Measurements from ENCODE around the gene GDI1. TPM values are rescaled to one million over a fixed set of nuclear protein-coding genes. Genes with fewer than 3 reads are reported as not detected.
A peak's percentile ranks its signal among the peaks of the same experiment; 100 is the strongest.

GDI1 gene
- total RNA-seq, 3 donors from 2014 or later (not counting 1 experiment from before 2014, with no cell fraction given) = 138 to 174 (median 140) TPM

GRCh38 chrX:154401918-154402621 lies 34.9 kb upstream of the GDI1 start:
- Histone ChIP-seq H3K27ac (ENCODE audit: low read length) (no peak overlapping the region), H3K4me1 (ENCODE audit: control insufficient read depth, insufficient read depth, low read length) (peaks cover 20% of the 10 kb centered on the region), H3K27me3 (ENCODE audit: control insufficient read depth, insufficient read depth, low read length) (no peaks in the 10 kb centered on the region), H3K4me3 (ENCODE audit: low read length) (no peak overlapping the region), H3K36me3 (ENCODE audit: control insufficient read depth, insufficient read depth, low read length) (peaks cover 25% of the 10 kb centered on the region), H3K9me3 (ENCODE audit: control insufficient read depth, insufficient read depth, low read length) (no peaks in the 10 kb centered on the region)
- intact Hi-C loops (cut with micrococcal nuclease) = no loop called here
- 70% methylated on average over 2 of the region's 6 CpGs for WGBS (ENCODE audit: insufficient coverage)
- H3K36me3 Mint-ChIP-seq = no peaks in the 10 kb centered on the region
- H3K27me3 Mint-ChIP-seq (ENCODE audit: low read depth in 2 of 2) = peaks cover 0 to 8% of the 10 kb centered on the region in 2 donors
- DNase-seq (peak in 1 of 2 donors; percentile 5), ATAC-seq (no peak)
- no peaks in the 10 kb centered on the region for H3K9me3 Mint-ChIP-seq
- H3K27ac Mint-ChIP-seq = peak overlapping the region in 1 of 2 donors; percentile 26
- TF ChIP-seq CTCF (IDR thresholded peaks at IDR 0.05) = no peak
- H3K4me1 Mint-ChIP-seq = peaks cover 14 to 19% of the 10 kb centered on the region in 2 donors
- H3K4me3 Mint-ChIP-seq = no peak overlapping the region

- no peak for TF ChIP-seq CTCF (IDR thresholded peaks at IDR 0.05)
- Histone ChIP-seq H3K27ac (ENCODE audit: low read length) (no peak overlapping the region), H3K27me3 (ENCODE audit: control insufficient read depth, insufficient read depth, low read length) (no peaks in the 10 kb centered on the region), H3K9me3 (ENCODE audit: control insufficient read depth, insufficient read depth, low read length) (no peaks in the 10 kb centered on the region), H3K4me3 (ENCODE audit: low read length) (no peak overlapping the region), H3K36me3 (ENCODE audit: control insufficient read depth, insufficient read depth, low read length) (peaks cover 25% of the 10 kb centered on the region), H3K4me1 (ENCODE audit: control insufficient read depth, insufficient read depth, low read length) (peaks cover 15% of the 10 kb centered on the region)
- Mint-ChIP-seq H3K9me3 (no peaks in the 10 kb centered on the region), H3K27me3 (ENCODE audit: low read depth in 2 of 2) (peaks cover 0 to 8% of the 10 kb centered on the region in 2 donors), H3K4me3 (no peak overlapping the region), H3K36me3 (no peaks in the 10 kb centered on the region), H3K4me1 (peaks cover 14 to 19% of the 10 kb centered on the region in 2 donors), H3K27ac (no peak overlapping the region)
- ATAC-seq = no peak
- WGBS (ENCODE audit: insufficient coverage) = 94% methylated on average over 17 of the region's 19 CpGs
- intact Hi-C loops (cut with micrococcal nuclease) = no loop called here
- DNase-seq = peak in 1 of 2 donors; percentile 2
Measured at GRCh38 chrX:154402622-154403127, 34.3 kb upstream of the GDI1 start.

GRCh38 chrX:154403192-154403591 lies 33.8 kb upstream of the GDI1 start:
- no peaks in the 10 kb centered on the region for H3K27me3 ChIP-seq (ENCODE audit: control insufficient read depth, insufficient read depth, low read length)
- Mint-ChIP-seq H3K4me3 (no peak overlapping the region), H3K27me3 (ENCODE audit: low read depth in 2 of 2) (peaks cover 0 to 5% of the 10 kb centered on the region in 2 donors), H3K27ac (no peak overlapping the region), H3K36me3 (no peaks in the 10 kb centered on the region), H3K9me3 (no peaks in the 10 kb centered on the region), H3K4me1 (peaks cover 9 to 16% of the 10 kb centered on the region in 2 donors)
- H3K36me3 ChIP-seq (ENCODE audit: control insufficient read depth, insufficient read depth, low read length) = peaks cover 25% of the 10 kb centered on the region
- WGBS (ENCODE audit: insufficient coverage) = 97% methylated on average over 8 of the region's 10 CpGs
- no peak for TF ChIP-seq CTCF (IDR thresholded peaks at IDR 0.05)
- ATAC-seq (no peak), DNase-seq (no peak)
- no peaks in the 10 kb centered on the region for H3K9me3 ChIP-seq (ENCODE audit: control insufficient read depth, insufficient read depth, low read length)
- H3K27ac ChIP-seq (ENCODE audit: low read length) = no peak overlapping the region
- peaks cover 14% of the 10 kb centered on the region for H3K4me1 ChIP-seq (ENCODE audit: control insufficient read depth, insufficient read depth, low read length)
- intact Hi-C loops (cut with micrococcal nuclease) = no loop called here
- H3K4me3 ChIP-seq (ENCODE audit: low read length) = no peak overlapping the region

Measured in natural killer cell (primary cell).